ENCODE results near the gene LMAN1L. TPM values are rescaled to one million over a fixed set of nuclear protein-coding genes. Genes with fewer than 3 reads are reported as not detected.

The LMAN1L gene
- total RNA-seq, 1 experiment from 2014 or later = 0.23 TPM

DNA sequence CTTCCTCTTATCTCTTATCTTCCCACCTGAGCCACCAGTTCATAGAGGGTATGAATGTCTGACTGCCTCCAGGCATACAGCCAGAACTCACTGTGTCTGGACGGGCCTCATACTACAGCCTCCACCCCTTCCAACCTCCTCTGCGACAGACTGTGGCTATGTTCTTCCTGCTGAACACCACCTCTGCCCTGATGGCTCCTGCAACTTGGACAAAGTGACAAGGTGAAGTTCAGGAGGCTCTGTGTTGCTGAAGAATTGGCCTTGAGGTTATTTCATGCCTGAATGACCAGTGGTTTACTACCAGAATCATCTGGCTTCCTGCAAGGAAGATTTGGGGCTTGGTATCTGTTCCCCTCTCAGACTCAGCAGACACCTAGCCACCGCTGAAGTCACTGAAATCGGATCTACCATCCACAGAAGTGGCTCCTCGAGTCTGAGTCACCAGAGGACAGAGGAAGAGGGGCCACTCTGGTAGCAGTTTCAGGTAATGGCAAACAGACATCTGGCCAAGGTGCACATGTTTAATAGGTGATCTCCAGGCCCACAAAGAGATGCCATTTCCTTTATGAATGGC lies 44.5 kb downstream of the LMAN1L start:
- intact Hi-C loops (cut with micrococcal nuclease) = no loop called here
- no TSS peak for BruUV-seq (replicated peaks)
- peaks cover 21% of the 10 kb centered on the region for H3K36me3 Mint-ChIP-seq (ENCODE audit: insufficient read depth, unreplicated experiment)
- H3K4me1 Mint-ChIP-seq (ENCODE audit: insufficient read depth, unreplicated experiment) = no peaks in the 10 kb centered on the region
- no peak overlapping the region for H3K4me3 Mint-ChIP-seq (ENCODE audit: unreplicated experiment)
- POLR2A ChIA-PET = interaction anchor here (0.6 to 4.2 kb wide), 3 partner anchors 13 to 49 kb away, joined by 3 to 19 read pairs (median 3); no protein-coding TSS in a partner anchor
- CTCF ChIA-PET = interaction anchor here (0.6 kb wide), 1 partner anchor 88 kb away, joined by 5 read pairs; no protein-coding TSS in a partner anchor
- H3K27ac Mint-ChIP-seq (ENCODE audit: low read depth, unreplicated experiment) = no peak overlapping the region
- TF ChIP-seq, protein P1, sequence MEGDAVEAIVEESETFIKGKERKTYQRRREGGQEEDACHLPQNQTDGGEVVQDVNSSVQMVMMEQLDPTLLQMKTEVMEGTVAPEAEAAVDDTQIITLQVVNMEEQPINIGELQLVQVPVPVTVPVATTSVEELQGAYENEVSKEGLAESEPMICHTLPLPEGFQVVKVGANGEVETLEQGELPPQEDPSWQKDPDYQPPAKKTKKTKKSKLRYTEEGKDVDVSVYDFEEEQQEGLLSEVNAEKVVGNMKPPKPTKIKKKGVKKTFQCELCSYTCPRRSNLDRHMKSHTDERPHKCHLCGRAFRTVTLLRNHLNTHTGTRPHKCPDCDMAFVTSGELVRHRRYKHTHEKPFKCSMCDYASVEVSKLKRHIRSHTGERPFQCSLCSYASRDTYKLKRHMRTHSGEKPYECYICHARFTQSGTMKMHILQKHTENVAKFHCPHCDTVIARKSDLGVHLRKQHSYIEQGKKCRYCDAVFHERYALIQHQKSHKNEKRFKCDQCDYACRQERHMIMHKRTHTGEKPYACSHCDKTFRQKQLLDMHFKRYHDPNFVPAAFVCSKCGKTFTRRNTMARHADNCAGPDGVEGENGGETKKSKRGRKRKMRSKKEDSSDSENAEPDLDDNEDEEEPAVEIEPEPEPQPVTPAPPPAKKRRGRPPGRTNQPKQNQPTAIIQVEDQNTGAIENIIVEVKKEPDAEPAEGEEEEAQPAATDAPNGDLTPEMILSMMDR (IDR thresholded peaks at IDR 0.05; ENCODE audit: unreplicated experiment) = no peak
- no peaks in the 10 kb centered on the region for H3K27me3 Mint-ChIP-seq (ENCODE audit: insufficient read depth, unreplicated experiment)
- no peak for DNase-seq (ENCODE audit: unreplicated experiment)
- H3K9me3 Mint-ChIP-seq (ENCODE audit: unreplicated experiment) = no peaks in the 10 kb centered on the region

DNA sequence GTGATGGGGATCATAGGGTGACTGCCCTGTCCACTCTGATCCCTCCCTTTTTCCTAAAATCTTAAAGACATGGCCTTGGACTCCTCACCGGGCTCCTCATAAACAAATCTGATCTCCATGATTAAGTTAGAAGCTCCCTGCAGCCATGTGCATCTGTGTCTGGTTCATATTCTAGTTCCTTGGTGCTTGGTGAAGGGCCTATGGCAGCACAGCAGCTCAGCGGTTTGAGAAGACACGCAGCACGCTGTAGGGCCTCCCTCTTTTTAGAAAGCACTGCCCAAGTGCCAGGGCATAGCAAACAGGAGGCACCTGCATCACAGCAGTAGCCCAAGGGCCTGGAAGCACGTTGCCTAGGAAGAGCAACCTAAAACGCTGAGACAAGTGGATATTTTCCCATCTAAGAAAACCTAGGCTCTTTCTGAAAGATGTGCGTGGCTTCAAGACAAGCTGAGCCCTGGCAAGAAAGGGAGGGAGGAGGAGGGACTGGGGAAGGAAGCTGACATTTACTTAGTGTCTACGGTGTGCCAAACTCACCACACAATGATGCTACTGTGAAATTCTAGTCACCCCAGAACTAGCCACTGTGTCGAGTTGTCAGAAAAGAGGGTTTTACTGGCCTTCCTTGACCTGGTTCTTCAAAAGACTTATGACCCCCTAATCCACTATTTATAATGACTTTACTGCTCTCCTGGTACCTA lies 45.2 kb downstream of the LMAN1L start:
- Mint-ChIP-seq H3K9me3 (ENCODE audit: unreplicated experiment) (no peaks in the 10 kb centered on the region), H3K36me3 (ENCODE audit: insufficient read depth, unreplicated experiment) (peaks cover 18% of the 10 kb centered on the region), H3K27ac (ENCODE audit: low read depth, unreplicated experiment) (no peak overlapping the region), H3K4me1 (ENCODE audit: insufficient read depth, unreplicated experiment) (no peaks in the 10 kb centered on the region), H3K4me3 (ENCODE audit: unreplicated experiment) (no peak overlapping the region), H3K27me3 (ENCODE audit: insufficient read depth, unreplicated experiment) (no peaks in the 10 kb centered on the region)
- no peak for DNase-seq (ENCODE audit: unreplicated experiment)
- ChIA-PET CTCF (interaction anchor here (0.8 to 1.8 kb wide), 2 partner anchors 9 to 58 kb away, joined by 3 to 4 read pairs; no protein-coding TSS in a partner anchor), POLR2A (interaction anchor here (0.7 to 4.2 kb wide), 3 partner anchors 9 to 49 kb away, joined by 3 to 19 read pairs (median 3); partner anchors contain the start of gene FAM219B)
- intact Hi-C loops (cut with micrococcal nuclease) = no loop called here
- TF ChIP-seq, protein P1 (IDR thresholded peaks at IDR 0.05; ENCODE audit: unreplicated experiment) = no peak
- no TSS peak for BruUV-seq (replicated peaks)

DNA sequence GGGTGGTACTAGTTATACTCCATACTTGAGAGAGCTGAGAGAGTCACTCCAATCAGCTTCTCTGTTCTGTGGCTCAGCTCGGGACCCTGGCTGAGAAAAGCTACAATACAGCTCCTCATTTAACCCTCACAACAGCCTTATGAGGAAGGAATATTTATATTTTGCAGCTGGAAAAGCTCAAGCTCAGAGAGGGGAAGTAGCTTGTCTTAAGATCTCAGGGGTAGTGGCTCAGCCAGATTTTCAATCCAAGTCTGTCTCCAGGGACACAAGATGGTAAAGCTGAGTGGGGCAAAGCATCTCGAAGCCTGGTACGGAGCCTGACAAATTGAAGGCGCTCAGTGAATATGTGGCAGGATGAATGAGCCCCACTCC lies 45.7 kb downstream of the LMAN1L start:
- no TSS peak for BruUV-seq (replicated peaks)
- DNase-seq (ENCODE audit: unreplicated experiment) = no peak
- no peaks in the 10 kb centered on the region for H3K9me3 Mint-ChIP-seq (ENCODE audit: unreplicated experiment)
- H3K4me3 Mint-ChIP-seq (ENCODE audit: unreplicated experiment) = no peak overlapping the region
- H3K36me3 Mint-ChIP-seq (ENCODE audit: insufficient read depth, unreplicated experiment) = peaks cover 15% of the 10 kb centered on the region
- ChIA-PET POLR2A (interaction anchor here (0.7 to 4.2 kb wide), 3 partner anchors 9 to 48 kb away, joined by 3 to 19 read pairs (median 3); partner anchors contain the start of gene FAM219B), CTCF (interaction anchor here (0.8 to 1.8 kb wide), 3 partner anchors 9 to 58 kb away, joined by 3 to 4 read pairs (median 3); no protein-coding TSS in a partner anchor)
- H3K27ac Mint-ChIP-seq (ENCODE audit: low read depth, unreplicated experiment) = no peak overlapping the region
- intact Hi-C loops (cut with micrococcal nuclease) = no loop called here
- no peaks in the 10 kb centered on the region for H3K27me3 Mint-ChIP-seq (ENCODE audit: insufficient read depth, unreplicated experiment)
- TF ChIP-seq, protein P1 (IDR thresholded peaks at IDR 0.05; ENCODE audit: unreplicated experiment) = no peak
- peaks cover under 1% of the 10 kb centered on the region for H3K4me1 Mint-ChIP-seq (ENCODE audit: insufficient read depth, unreplicated experiment)

Data from MCF 10A (cell line).